Immature natural killer cell (primary cell): Measurements from ENCODE around the gene DAPP1. TPM values are rescaled to one million over a fixed set of nuclear protein-coding genes. Genes with fewer than 3 reads are reported as not detected.

ENCODE experiments used
- DNase-seq, 3 donors: peaks; one replicate each; pipeline ENCODE4 v3.0.0; 2022; ENCODE audit warnings: mixed read lengths in 1 of 3
- H3K27ac Mint-ChIP-seq, 6 donors: one replicate each; pipeline ENCODE4 v1.8.0; 2020; ENCODE audit warnings: mixed read lengths in 6 of 6, mild to moderate bottlenecking in 5 of 6, inconsistent platforms in 4 of 6, moderate library complexity in 3 of 6
- H3K27me3 Mint-ChIP-seq, 3 donors: one replicate each; pipeline ENCODE4 v1.8.0; 2020 to 2021; ENCODE audit warnings: low read depth in 3 of 3, mild to moderate bottlenecking in 3 of 3, mixed read lengths in 3 of 3, moderate library complexity in 3 of 3, inconsistent platforms in 1 of 3
- H3K36me3 Mint-ChIP-seq, 3 donors: one replicate each; pipeline ENCODE4 v1.8.0; 2020; ENCODE audit warnings: mixed read lengths in 3 of 3, inconsistent platforms in 2 of 3, mild to moderate bottlenecking in 2 of 3
- H3K4me1 Mint-ChIP-seq, 2 donors: one replicate each; pipeline ENCODE4 v1.8.0; 2020; ENCODE audit warnings: inconsistent platforms in 2 of 2, mild to moderate bottlenecking in 2 of 2, mixed read lengths in 2 of 2, moderate library complexity in 1 of 2
- H3K4me3 Mint-ChIP-seq, 5 donors: one replicate each; pipeline ENCODE4 v1.8.0; 2020; ENCODE audit warnings: mild to moderate bottlenecking in 5 of 5, mixed read lengths in 5 of 5, inconsistent platforms in 3 of 5, moderate library complexity in 3 of 5
- H3K9me3 Mint-ChIP-seq, 6 donors: one replicate each; pipeline ENCODE4 v1.8.0; 2020; ENCODE audit warnings: mild to moderate bottlenecking in 6 of 6, mixed read lengths in 6 of 6, inconsistent platforms in 4 of 6, moderate library complexity in 3 of 6
- polyA plus RNA-seq, 3 donors: library from polyadenylated mRNA; unstranded; fragments of 300-500 nt; fragmentation: Illumina TruSeq; gene quantifications; one replicate each; pipeline ENCODE4 v1.2.3, GENCODE V29; 2021

Gene DAPP1
- polyA plus RNA-seq, 3 donors from 2014 or later: 11.7 to 13.8 (median 13.2) TPM

DNA sequence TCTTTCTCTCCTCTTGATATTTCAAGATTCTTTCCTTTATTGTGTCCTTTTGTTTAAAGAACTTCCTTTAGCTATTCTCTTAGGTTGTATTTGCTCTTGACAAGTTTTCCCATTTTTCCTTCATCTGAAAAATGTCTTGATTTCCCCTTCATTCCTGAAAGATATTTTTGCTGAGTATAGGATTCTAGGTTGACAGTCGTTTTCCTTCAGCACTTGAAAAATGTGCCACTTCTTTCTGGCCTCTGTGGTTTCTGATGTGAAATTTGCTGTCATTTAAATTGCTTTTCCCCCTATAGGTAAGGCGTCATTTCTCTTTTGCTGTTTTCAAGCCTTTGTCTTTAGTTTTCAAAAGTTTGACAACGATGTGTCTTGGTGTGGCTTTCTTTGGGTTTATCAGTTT lies 100.9 kb downstream of the DAPP1 start:
- no peaks in the 10 kb centered on the region for H3K27me3 Mint-ChIP-seq
- H3K9me3 Mint-ChIP-seq: peaks cover 0 to 9% (median 4%) of the 10 kb centered on the region in 6 donors
- peaks cover 36 to 43% (median 41%) of the 10 kb centered on the region in 3 donors for H3K36me3 Mint-ChIP-seq
- DNase-seq: no peak
- peaks cover 11 to 38% of the 10 kb centered on the region in 2 donors for H3K4me1 Mint-ChIP-seq
- H3K27ac Mint-ChIP-seq: peak overlapping the region in 1 of 6 donors; percentile 24
- no peak overlapping the region for H3K4me3 Mint-ChIP-seq

DNA sequence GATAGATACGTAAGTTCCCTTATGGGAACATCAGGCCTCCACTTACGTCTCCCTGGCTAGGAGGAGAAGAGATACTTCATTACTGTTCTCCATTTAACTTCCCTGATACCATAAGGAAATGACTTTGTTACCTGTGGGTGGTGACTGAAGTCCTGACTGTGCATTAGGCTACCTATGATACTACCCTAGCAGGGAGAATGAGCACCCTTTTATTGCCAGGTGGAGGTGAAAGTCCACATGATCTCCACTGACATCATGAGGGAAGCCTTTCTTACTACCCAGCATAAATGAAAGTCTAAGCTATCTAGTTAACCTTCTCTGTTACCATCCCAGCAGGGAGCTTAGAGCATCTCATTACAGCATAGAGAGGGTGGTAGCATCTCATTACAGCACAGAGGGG lies 102.0 kb downstream of the DAPP1 start:
- Mint-ChIP-seq H3K9me3 (peaks cover 0 to 9% (median 4%) of the 10 kb centered on the region in 6 donors), H3K4me1 (peaks cover 11 to 38% of the 10 kb centered on the region in 2 donors), H3K4me3 (no peak overlapping the region), H3K27ac (no peak overlapping the region), H3K27me3 (no peaks in the 10 kb centered on the region), H3K36me3 (peaks cover 35 to 40% (median 39%) of the 10 kb centered on the region in 3 donors)
- no peak for DNase-seq

Other genes with a start within 250 kb of the DAPP1 start
- gene MTTP, start 242.0 kb upstream of the DAPP1 start, polyA plus RNA-seq: not detected
- gene C4orf54, start 159.0 kb upstream of the DAPP1 start, polyA plus RNA-seq: not detected
- gene LAMTOR3, start 77.6 kb downstream of the DAPP1 start, polyA plus RNA-seq: 10 to 100 TPM; 29.9 to 67.2 (median 47.3) TPM
- 10 to 100 TPM; 48.4 to 83.0 (median 53.4) TPM for gene DNAJB14, start 129.8 kb downstream of the DAPP1 start, polyA plus RNA-seq
- 100 to 1,000 TPM; 375 to 574 (median 414) TPM for gene H2AZ1, start 133.4 kb downstream of the DAPP1 start, polyA plus RNA-seq